ENCODE results near the gene ATP5ME. TPM values are rescaled to one million over a fixed set of nuclear protein-coding genes. Genes with fewer than 3 reads are reported as not detected.

Gene ATP5ME
- total RNA-seq, 1 donor from 2014 or later = 278 TPM

DNA sequence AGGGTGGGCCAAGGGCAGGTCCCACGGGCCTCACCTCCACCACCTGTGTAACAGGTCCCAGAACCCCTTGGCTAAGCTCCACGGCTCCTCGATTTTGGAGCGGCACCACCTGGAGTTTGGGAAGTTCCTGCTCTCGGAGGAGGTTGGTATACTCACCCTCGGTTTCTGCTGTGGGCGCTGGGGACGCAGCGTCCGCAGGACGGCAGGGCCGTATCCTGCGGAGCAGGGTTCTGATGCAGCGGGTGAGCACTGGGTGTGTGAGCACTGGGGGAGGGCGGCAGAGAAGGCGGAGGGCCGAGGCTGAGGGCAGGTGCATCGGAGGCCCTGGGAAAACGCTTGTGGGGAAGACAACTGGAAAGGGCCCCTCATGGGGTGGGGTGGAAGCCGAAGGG lies 11.0 kb downstream of the ATP5ME start:
- Mint-ChIP-seq H3K4me3 (no peak overlapping the region), H3K27me3 (ENCODE audit: low read depth) (no peaks in the 10 kb centered on the region), H3K27ac (ENCODE audit: unreplicated experiment) (no peak overlapping the region), H3K36me3 (ENCODE audit: low read depth) (peaks cover 8% of the 10 kb centered on the region), H3K9me3 (peaks cover 9% of the 10 kb centered on the region), H3K4me1 (no peaks in the 10 kb centered on the region)
- no peak for DNase-seq (ENCODE audit: low read depth, low spot score)
- TF ChIP-seq, protein P1, sequence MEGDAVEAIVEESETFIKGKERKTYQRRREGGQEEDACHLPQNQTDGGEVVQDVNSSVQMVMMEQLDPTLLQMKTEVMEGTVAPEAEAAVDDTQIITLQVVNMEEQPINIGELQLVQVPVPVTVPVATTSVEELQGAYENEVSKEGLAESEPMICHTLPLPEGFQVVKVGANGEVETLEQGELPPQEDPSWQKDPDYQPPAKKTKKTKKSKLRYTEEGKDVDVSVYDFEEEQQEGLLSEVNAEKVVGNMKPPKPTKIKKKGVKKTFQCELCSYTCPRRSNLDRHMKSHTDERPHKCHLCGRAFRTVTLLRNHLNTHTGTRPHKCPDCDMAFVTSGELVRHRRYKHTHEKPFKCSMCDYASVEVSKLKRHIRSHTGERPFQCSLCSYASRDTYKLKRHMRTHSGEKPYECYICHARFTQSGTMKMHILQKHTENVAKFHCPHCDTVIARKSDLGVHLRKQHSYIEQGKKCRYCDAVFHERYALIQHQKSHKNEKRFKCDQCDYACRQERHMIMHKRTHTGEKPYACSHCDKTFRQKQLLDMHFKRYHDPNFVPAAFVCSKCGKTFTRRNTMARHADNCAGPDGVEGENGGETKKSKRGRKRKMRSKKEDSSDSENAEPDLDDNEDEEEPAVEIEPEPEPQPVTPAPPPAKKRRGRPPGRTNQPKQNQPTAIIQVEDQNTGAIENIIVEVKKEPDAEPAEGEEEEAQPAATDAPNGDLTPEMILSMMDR (conservative IDR thresholded peaks at IDR 0.05) = no peak

DNA sequence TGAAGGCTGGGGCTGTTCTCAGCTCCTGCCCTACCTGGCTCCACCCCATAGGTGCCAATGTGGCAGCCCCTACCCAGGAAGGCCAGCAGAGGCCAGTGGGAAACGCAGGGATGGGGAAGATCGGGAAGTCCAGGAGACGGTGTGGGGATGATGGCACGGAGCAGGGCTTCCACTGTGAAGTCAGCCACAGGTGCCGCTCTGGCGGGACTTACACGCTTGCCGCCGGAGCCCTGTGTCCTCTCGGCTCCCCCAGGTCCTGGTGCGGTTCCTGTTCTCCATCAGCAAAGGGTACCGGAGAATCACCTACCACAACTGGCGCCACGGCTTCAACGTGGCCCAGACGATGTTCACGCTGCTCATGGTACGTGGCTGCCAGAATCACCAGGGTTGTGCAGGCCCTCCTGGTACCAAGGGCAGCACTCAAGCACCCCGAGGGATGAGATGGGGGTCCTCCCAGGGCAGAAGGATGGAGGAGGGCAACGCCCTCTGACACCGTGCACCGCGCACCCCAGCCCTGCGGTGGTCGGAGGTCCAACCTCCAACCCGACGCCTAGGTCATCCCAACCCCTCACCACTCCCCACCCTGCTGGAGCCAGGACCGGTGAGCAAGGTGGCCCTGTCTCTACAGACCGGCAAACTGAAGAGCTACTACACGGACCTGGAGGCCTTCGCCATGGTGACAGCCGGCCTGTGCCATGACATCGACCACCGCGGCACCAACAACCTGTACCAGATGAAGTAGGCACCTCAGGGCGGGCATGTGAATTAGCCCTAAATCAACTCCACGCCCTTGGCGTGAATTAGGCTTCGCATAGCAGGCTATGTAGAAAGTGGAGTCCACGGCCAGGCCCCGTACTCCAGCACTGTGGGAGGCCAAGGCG lies 12.0 kb downstream of the ATP5ME start:
- Mint-ChIP-seq H3K9me3 (peaks cover 9% of the 10 kb centered on the region), H3K36me3 (ENCODE audit: low read depth) (peaks cover 8% of the 10 kb centered on the region), H3K27me3 (ENCODE audit: low read depth) (no peaks in the 10 kb centered on the region), H3K27ac (ENCODE audit: unreplicated experiment) (no peak overlapping the region), H3K4me1 (no peaks in the 10 kb centered on the region), H3K4me3 (no peak overlapping the region)
- TF ChIP-seq, protein P1 (conservative IDR thresholded peaks at IDR 0.05) = no peak
- no peak for DNase-seq (ENCODE audit: low read depth, low spot score)

DNA sequence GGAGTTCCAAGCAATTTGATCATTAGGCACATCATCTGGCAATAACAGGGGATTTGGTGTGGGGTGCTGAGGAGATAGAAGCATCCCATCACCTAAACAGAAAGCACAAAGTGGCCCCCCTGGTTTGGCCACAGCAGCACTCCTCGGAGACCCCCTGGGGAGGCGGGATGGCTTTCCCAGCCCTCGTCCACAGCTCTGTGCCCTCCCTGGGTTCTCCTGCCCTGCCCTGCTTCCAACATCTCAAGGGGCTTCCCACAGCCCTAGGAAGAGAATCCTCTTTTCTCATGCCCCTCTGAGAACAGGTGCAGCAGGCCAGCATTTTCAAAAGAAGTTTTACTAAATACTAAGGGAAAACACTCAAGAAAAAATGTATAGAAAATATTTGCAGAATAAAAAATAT lies 12.8 kb downstream of the ATP5ME start:
- no peaks in the 10 kb centered on the region for H3K27me3 Mint-ChIP-seq (ENCODE audit: low read depth)
- TF ChIP-seq, protein P1 (conservative IDR thresholded peaks at IDR 0.05) = no peak
- peaks cover 8% of the 10 kb centered on the region for H3K36me3 Mint-ChIP-seq (ENCODE audit: low read depth)
- no peak for DNase-seq (ENCODE audit: low read depth, low spot score)
- H3K4me3 Mint-ChIP-seq = peak overlapping the region; percentile 13
- H3K4me1 Mint-ChIP-seq = peaks cover 3% of the 10 kb centered on the region
- no peak overlapping the region for H3K27ac Mint-ChIP-seq (ENCODE audit: unreplicated experiment)
- peaks cover 12% of the 10 kb centered on the region for H3K9me3 Mint-ChIP-seq

DNA sequence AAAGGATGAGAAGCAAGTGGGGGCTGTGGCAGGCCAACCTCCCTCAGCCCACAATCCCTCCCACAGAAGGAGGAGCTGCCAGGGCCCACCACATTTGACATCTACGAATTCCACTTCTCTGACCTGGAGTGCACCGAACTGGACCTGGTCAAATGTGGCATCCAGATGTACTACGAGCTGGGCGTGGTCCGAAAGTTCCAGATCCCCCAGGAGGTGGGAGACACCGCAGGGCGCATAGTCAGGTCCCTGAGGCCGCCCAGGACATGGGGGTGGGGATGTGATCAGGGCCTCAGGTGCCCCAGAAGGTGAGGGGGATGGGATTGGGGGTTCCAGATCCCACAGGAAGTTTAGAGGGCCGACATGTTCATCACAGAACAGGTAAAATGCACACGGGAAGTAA lies 13.7 kb downstream of the ATP5ME start:
- H3K4me1 Mint-ChIP-seq = peaks cover 3% of the 10 kb centered on the region
- H3K27me3 Mint-ChIP-seq (ENCODE audit: low read depth) = no peaks in the 10 kb centered on the region
- no peak for DNase-seq (ENCODE audit: low read depth, low spot score)
- TF ChIP-seq, protein P1 (conservative IDR thresholded peaks at IDR 0.05) = no peak
- H3K4me3 Mint-ChIP-seq = no peak overlapping the region
- H3K36me3 Mint-ChIP-seq (ENCODE audit: low read depth) = peaks cover 8% of the 10 kb centered on the region
- no peak overlapping the region for H3K27ac Mint-ChIP-seq (ENCODE audit: unreplicated experiment)
- H3K9me3 Mint-ChIP-seq = peaks cover 12% of the 10 kb centered on the region

DNA sequence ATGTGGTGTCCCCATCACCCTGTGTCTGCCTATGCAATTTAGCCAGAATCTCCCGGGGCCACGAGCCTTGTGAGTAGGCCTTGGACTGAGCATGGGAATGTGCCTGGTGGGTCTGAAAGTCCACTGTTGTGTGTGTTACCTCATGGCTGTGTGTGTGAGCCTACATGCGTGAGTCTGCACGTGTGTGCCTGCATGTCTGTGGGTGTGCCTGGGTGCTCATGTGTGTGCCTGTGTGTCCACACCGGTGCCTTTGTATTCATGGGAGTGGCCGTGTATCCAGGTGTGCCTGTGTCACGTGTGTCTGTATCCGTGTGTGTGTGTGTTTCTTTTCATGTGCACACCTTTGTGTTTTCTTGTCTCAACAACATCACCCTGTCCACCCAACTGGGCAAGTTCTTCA lies 14.2 kb downstream of the ATP5ME start:
- TF ChIP-seq, protein P1 (conservative IDR thresholded peaks at IDR 0.05) = no peak
- H3K4me1 Mint-ChIP-seq = peaks cover 3% of the 10 kb centered on the region
- H3K9me3 Mint-ChIP-seq = peaks cover 12% of the 10 kb centered on the region
- no peak overlapping the region for H3K27ac Mint-ChIP-seq (ENCODE audit: unreplicated experiment)
- no peaks in the 10 kb centered on the region for H3K27me3 Mint-ChIP-seq (ENCODE audit: low read depth)
- H3K36me3 Mint-ChIP-seq (ENCODE audit: low read depth) = peaks cover 8% of the 10 kb centered on the region
- H3K4me3 Mint-ChIP-seq = peak overlapping the region; percentile 23
- DNase-seq (ENCODE audit: low read depth, low spot score) = no peak
